Muscle of back (tissue), 13 donors: ENCODE data around the gene CNIH4. TPM values are rescaled to one million over a fixed set of nuclear protein-coding genes. Genes with fewer than 3 reads are reported as not detected.
"Not testable (repeated sequence)": the region's sequence is repeated elsewhere in the genome, so short reads cannot be mapped to it uniquely, and the experiment has no call there.

Experiments used
- DNase-seq, 3 donors: peaks; one replicate each; pipeline versions ENCODE4 v3.0.0 to v3.0.0-alpha.2; 2013
- long read RNA-seq, 9 donors: transcript quantifications; one replicate each; lab custom pipeline, GENCODE V29; 2026
- polyA plus RNA-seq, 10 donors: library from polyadenylated mRNA; unstranded; fragments of 120-200 nt; gene quantifications; one replicate each; pipeline ENCODE4 v1.2.1, GENCODE V29; 2013; ENCODE audit not compliant: insufficient read length in 10 of 10

CNIH4 gene
- polyA plus RNA-seq = 10 to 100 TPM; 24.3 to 38.3 (median 31.3) TPM
- long read RNA-seq, donor 1, full-length matches to known transcripts = 24 of 24 reads
- long read RNA-seq, donor 1, partial matches to known transcripts = 0 of 24 reads
- long read RNA-seq, donor 1, other reads (novel, unspliced or antisense) = 0 of 24 reads
- long read RNA-seq, donor 2, full-length matches to known transcripts = 20 of 20 reads
- long read RNA-seq, donor 2, partial matches to known transcripts = 0 of 20 reads
- long read RNA-seq, donor 2, other reads (novel, unspliced or antisense) = 0 of 20 reads
- long read RNA-seq, donor 3 = 0 reads
- long read RNA-seq, donor 4, full-length matches to known transcripts = 29 of 29 reads
- long read RNA-seq, donor 4, partial matches to known transcripts = 0 of 29 reads
- long read RNA-seq, donor 4, other reads (novel, unspliced or antisense) = 0 of 29 reads
- long read RNA-seq, donor 5, full-length matches to known transcripts = 40 of 40 reads
- long read RNA-seq, donor 5, partial matches to known transcripts = 0 of 40 reads
- long read RNA-seq, donor 5, other reads (novel, unspliced or antisense) = 0 of 40 reads
- long read RNA-seq, donor 6, full-length matches to known transcripts = 32 of 32 reads
- long read RNA-seq, donor 6, partial matches to known transcripts = 0 of 32 reads
- long read RNA-seq, donor 6, other reads (novel, unspliced or antisense) = 0 of 32 reads
- long read RNA-seq, donor 7, full-length matches to known transcripts = 16 of 16 reads
- long read RNA-seq, donor 7, partial matches to known transcripts = 0 of 16 reads
- long read RNA-seq, donor 7, other reads (novel, unspliced or antisense) = 0 of 16 reads
- long read RNA-seq, donor 8, full-length matches to known transcripts = 30 of 30 reads
- long read RNA-seq, donor 8, partial matches to known transcripts = 0 of 30 reads
- long read RNA-seq, donor 8, other reads (novel, unspliced or antisense) = 0 of 30 reads
- long read RNA-seq, donor 9, full-length matches to known transcripts = 6 of 6 reads
- long read RNA-seq, donor 9, partial matches to known transcripts = 0 of 6 reads
- long read RNA-seq, donor 9, other reads (novel, unspliced or antisense) = 0 of 6 reads

GRCh38 chr1:224356685-224357625 is at the start of gene CNIH4:
TSS of gene CNIH4 (plus strand) at chr1:224356879. CDS start at chr1:224356925, 46 bp downstream.
- DNase-seq = peak; percentile 95 to 97 (median 96)

- DNase-seq = no peak
Measured at GRCh38 chr1:224308064-224308463, 48.6 kb upstream of the CNIH4 start.

GRCh38 chr1:224311503-224311902 is 45.2 kb upstream of the CNIH4 start:
- not testable (repeated sequence) for DNase-seq

- no peak for DNase-seq
Measured at GRCh38 chr1:224312025-224312424, 44.7 kb upstream of the CNIH4 start.

GRCh38 chr1:224317383-224318045 is 39.2 kb upstream of the CNIH4 start:
- no peak for DNase-seq

GRCh38 chr1:224321706-224322105 is 35.0 kb upstream of the CNIH4 start:
- no peak for DNase-seq

- DNase-seq = no peak
Measured at GRCh38 chr1:224325959-224326358, 30.7 kb upstream of the CNIH4 start.

GRCh38 chr1:224328644-224329043 is 28.0 kb upstream of the CNIH4 start:
- no peak for DNase-seq

- no peak for DNase-seq
Measured at GRCh38 chr1:224329484-224329841, 27.2 kb upstream of the CNIH4 start.

- peak; percentile 90 to 97 (median 94) for DNase-seq
Measured at GRCh38 chr1:224329842-224330753, 26.6 kb upstream of the CNIH4 start, which contains the start of gene NVL. TSS of gene NVL (minus strand) at chr1:224330172. CDS start at chr1:224330127, 45 bp downstream.

GRCh38 chr1:224331326-224331725 is 25.4 kb upstream of the CNIH4 start:
- DNase-seq = no peak

- no peak for DNase-seq
Measured at GRCh38 chr1:224331824-224332223, 24.9 kb upstream of the CNIH4 start.

GRCh38 chr1:224333309-224333926 is 23.3 kb upstream of the CNIH4 start:
- DNase-seq = peak; percentile 50 to 76 (median 52)

GRCh38 chr1:224333939-224334786 is 22.5 kb upstream of the CNIH4 start:
- peak in 1 of 3 donors; percentile 10 for DNase-seq

GRCh38 chr1:224338150-224338838 is 18.4 kb upstream of the CNIH4 start:
- no peak for DNase-seq

GRCh38 chr1:224339442-224340033 is 17.1 kb upstream of the CNIH4 start:
- DNase-seq = no peak
